ENCODE measurements around the gene MRFAP1L1.
"Not testable (repeated sequence)": the region's sequence is repeated elsewhere in the genome, so short reads cannot be mapped to it uniquely, and the experiment has no call there.

MRFAP1L1 gene

GRCh38 chr4:6709230-6710114, at the start of gene MRFAP1L1:
Gene MRFAP1L1 (minus strand): TSS chr4:6709865. CDS start chr4:6709629, 236 bp downstream.
- DNase-seq = peak; percentile 96

- DNase-seq = no peak
Measured at GRCh38 chr4:6758728-6759127, 49.1 kb upstream of the MRFAP1L1 start.

- not testable (repeated sequence) for DNase-seq
Measured at GRCh38 chr4:6756345-6756744, 46.7 kb upstream of the MRFAP1L1 start.

GRCh38 chr4:6755088-6755753, 45.6 kb upstream of the MRFAP1L1 start:
- DNase-seq = no peak

GRCh38 chr4:6754481-6755087, 44.9 kb upstream of the MRFAP1L1 start:
- no peak for DNase-seq

- DNase-seq = no peak
Measured at GRCh38 chr4:6753891-6754290, 44.2 kb upstream of the MRFAP1L1 start.

- DNase-seq = no peak
Measured at GRCh38 chr4:6753103-6753560, 43.5 kb upstream of the MRFAP1L1 start.

- no peak for DNase-seq
Measured at GRCh38 chr4:6752486-6752829, 42.8 kb upstream of the MRFAP1L1 start.

GRCh38 chr4:6751611-6752485, 42.2 kb upstream of the MRFAP1L1 start:
- DNase-seq = no peak

- no peak for DNase-seq
Measured at GRCh38 chr4:6750286-6751221, 40.9 kb upstream of the MRFAP1L1 start.

GRCh38 chr4:6749340-6750171, 39.9 kb upstream of the MRFAP1L1 start:
- no peak for DNase-seq

GRCh38 chr4:6748286-6748685, 38.6 kb upstream of the MRFAP1L1 start:
- no peak for DNase-seq

GRCh38 chr4:6747294-6748051, 37.8 kb upstream of the MRFAP1L1 start:
- no peak for DNase-seq

- no peak for DNase-seq
Measured at GRCh38 chr4:6746721-6747293, 37.1 kb upstream of the MRFAP1L1 start.

GRCh38 chr4:6742989-6743388, 33.3 kb upstream of the MRFAP1L1 start:
- DNase-seq = no peak

- DNase-seq = no peak
Measured at GRCh38 chr4:6742507-6742906, 32.8 kb upstream of the MRFAP1L1 start.

GRCh38 chr4:6740347-6740746, 30.7 kb upstream of the MRFAP1L1 start:
- no peak for DNase-seq

- no peak for DNase-seq
Measured at GRCh38 chr4:6739920-6740319, 30.3 kb upstream of the MRFAP1L1 start.

- DNase-seq = no peak
Measured at GRCh38 chr4:6734165-6734786, 24.6 kb upstream of the MRFAP1L1 start.

Data from fibroblast of upper back skin (primary cell).